Muscle of back (tissue), 11 donors: Measurements from ENCODE around the gene FANCL. TPM values are rescaled to one million over a fixed set of nuclear protein-coding genes. Genes with fewer than 3 reads are reported as not detected.
"Not testable (repeated sequence)": the region's sequence is repeated elsewhere in the genome, so short reads cannot be mapped to it uniquely, and the experiment has no call there.

Experiments used
- DNase-seq, 3 donors: peaks; one replicate each; pipeline versions ENCODE4 v3.0.0 to v3.0.0-alpha.2; 2013
- polyA plus RNA-seq, 10 donors: library from polyadenylated mRNA; unstranded; fragments of 120-200 nt; gene quantifications; one replicate each; pipeline ENCODE4 v1.2.1, GENCODE V29; 2013; ENCODE audit not compliant: insufficient read length in 10 of 10

Gene FANCL
- polyA plus RNA-seq, 10 donors = 18.7 to 34.3 (median 26.5) TPM

DNA sequence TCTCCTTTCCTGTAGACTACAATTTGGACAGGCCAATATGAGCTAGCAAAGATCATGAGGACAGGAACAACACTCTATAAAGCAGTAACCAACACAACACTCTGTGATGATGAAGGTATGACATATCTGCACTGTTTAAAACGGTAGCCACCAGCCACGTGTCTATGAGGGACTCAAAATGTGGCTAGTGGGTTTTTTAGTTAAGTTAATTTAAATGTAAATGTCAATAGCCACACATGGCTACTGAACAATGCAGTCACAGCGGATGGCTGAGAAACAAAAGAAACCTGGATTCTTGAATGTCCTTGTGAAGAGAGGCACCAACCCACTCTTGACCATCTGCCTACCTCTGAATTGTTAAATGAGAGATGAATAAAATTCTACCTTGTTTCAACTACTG is 33.9 kb downstream of the FANCL start:
- no peak for DNase-seq

DNA sequence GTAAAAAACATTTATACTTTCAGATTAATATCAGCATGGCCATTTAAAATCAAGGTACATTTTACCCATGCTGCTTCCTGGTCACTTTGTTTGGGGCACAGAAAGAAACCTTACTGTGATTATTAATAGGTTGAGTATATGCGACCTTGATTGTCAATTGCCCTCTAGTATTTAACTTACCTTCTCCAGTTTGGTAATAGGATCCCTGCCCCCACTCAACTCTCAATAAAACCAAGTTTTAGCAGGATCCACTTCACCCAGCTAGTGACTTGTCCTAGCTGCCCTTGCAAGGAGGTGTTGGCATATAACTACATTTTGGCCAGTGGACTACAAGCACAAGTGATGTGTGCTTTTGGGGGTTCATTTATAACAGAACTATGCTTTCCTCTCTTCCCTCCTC is 34.3 kb downstream of the FANCL start:
- no peak for DNase-seq

DNA sequence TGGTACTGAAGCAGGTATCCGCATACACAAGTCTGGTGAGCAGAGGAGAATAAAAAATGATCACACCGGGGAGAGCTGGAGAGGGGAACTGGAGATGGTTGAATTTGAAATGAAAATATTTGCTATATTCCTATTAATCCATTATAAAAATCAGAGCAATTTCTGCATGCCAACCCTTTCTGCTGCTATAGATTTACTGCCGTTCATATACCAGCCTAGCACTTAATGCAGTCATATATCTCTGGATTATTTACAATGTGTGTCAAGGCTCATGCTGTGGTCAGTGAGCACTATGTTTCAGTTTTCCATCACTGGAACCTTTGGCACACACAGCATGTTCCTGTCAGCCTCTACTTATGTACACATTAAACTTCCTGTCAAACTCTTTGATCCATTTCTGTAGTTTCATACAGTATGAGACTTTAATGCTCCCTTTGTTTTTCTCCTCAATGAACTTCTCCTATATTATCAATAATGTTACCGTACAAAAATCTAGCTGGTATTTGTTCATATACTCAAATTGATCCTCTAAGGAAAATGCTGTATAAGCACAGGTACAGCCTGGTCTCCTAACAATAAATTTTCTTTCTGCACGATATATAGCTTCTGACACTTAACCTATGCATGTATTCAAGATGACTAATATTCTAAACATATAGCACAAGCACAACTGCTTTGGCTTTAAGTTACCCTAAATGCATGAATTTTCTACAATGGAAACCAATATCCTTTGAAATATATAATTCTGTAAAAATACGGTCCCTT is 36.7 kb downstream of the FANCL start:
- DNase-seq = no peak

DNA sequence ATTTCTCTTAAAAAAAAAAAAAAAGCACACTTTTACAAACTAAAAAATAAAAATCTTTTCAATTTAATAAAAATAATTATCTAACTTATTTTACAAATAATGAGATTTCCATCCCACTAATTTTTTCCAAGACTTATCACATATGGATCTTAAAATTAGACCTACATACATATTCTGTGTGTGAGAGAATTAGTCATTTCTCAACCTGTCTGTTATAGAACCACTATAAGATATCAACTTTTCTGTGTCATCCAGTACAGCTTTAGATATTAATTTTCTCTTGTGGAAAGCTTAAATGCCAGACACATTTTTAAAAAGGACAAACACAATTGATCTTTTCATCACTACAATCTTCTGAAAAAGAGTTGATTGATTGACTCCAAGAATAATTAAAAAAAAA is 38.1 kb downstream of the FANCL start:
- DNase-seq = no peak

DNA sequence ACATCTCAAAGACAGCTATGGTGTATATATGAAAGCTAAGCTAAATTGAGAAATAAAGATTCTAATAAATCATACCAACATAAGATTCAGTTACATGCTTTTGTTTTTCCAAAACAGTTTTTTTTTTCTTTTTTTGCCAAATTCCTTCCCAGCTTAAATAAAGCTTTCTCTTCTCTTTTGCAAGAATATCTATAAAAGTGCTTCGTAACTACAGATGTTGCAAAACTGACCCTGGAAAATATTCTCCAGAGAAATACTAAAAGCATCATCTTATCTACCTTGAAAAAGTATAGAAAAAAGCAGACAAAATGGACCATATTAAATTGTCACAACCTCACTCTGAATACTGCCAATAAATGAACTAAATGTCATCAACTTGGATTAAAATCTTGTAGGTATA is 38.7 kb downstream of the FANCL start:
- DNase-seq = no peak

DNA sequence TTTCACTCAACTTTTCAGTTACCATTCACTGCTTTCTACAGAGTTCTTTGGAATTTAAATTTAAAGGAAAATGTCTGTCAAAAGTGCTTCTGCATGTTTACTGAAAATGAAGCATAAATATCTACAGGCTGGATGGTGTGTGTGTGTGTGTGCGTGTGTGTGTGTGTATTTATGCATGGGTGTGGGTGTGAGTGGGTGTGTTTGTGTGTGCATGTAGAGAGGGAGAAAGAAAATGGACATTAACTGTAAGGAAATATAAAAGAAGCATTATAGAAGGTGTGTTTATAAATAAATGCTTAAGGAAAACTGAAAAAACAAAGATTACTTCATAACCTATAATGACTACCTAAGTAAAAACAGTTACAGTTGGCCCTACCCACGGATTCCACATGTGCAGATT is 43.2 kb downstream of the FANCL start:
- DNase-seq = no peak

DNA sequence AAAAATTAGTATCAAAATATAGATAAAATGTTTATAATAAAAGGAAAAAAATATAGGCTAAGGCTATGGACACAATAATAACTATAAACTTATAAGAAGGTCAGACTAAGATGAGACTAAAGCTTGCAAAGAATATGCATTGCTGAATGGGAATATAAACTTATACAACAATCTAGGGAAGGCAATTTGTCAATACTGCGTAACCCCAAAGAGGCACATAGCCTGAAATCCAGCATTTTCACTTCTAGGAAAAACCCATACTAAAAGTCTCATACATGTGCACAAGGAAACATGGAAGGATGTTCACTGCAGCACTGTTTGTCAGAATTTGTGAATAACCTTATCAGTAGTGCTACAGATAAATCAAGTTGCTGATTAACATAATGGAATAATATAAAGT is 45.5 kb downstream of the FANCL start:
- no peak for DNase-seq

DNA sequence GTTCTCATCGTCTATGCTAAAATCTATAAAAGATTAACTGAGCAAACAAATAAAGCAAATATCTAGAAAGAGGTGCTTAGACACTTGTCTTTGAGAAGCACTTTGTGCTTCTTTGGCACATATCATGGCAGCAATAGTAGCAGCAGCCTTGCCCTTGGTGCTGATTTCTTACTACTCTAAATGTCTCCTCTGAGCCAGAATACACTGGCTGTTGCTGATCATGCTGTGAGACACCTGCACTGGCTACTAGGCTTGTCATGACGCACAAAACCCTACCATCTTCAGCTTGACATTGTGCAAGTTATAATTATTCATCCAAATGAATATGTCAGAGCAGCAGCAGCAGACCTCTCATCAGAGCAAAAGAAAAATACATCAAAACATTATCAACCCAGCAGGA is 46.7 kb downstream of the FANCL start:
- DNase-seq = no peak

DNA sequence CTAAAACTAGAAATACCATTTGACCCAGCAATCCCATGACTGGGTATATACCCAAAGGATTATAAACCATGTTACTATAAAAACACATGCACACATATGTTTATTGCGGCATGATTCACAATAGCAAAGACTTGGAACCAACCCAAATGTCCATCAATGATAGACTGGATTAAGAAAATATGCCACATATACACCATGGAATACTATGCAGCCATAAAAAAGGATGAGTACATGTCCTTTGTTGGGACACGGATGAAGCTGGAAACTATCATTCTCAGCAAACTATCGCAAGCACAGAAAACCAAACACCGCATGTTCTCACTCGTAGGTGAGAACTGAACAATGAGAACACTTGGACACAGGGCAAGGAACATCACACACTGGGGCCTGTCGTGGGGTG is 54.1 kb downstream of the FANCL start:
- not testable (repeated sequence) for DNase-seq

DNA sequence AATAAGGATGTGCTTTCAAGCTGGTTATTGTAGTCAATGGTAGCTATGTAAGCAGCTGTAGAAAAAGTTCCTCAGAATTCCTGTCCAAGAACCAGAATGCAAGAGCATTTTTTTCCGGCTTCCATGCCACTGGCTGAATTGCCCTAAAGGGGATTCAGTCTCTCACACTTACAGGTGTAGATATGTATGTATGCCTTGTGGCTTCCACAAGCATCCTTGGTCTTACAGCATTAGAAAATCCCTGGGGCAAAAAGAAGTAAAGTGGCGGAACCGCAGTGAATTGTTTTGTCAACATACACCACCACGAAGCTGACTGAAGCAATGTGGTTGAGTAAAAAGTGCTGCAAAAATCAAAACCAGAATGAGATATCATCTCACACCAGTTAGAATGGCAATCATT is 54.6 kb downstream of the FANCL start:
- DNase-seq = no peak

DNA sequence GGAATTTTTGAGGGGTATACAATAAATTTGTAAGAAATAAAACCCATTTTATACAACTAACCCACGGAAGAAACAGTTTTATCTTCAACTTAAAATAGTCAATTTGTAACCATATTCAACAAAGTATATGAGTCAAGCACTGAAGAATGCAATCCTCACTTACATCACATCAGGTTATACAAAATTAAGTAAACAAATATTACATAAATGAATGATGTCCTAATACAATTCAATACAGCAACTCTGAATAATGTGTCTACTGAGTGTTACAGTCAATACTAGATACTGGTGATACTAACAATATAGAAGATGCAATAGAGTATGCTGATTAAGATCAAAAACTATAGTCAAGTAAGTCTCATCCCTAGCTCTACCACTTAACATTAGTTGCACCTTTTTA is 58.6 kb downstream of the FANCL start:
- DNase-seq = no peak

DNA sequence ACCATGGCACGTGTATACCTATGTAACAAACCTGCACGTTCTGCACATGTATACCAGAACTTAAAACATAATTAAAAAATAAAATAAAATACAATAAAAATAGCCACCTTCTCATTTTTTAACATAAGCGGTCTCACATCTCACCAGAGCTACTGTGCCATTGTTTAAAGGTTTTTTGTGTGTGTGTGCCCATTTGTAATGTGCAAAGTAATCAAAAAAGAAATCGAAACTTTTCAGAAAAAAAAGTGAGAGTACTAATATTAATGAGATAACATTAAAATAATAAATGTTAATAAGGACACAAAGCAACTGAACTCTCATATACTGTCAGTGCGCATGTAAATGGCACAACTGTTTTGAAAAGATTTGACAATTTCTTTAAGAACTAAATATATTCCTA is 60.5 kb downstream of the FANCL start:
- DNase-seq = no peak

DNA sequence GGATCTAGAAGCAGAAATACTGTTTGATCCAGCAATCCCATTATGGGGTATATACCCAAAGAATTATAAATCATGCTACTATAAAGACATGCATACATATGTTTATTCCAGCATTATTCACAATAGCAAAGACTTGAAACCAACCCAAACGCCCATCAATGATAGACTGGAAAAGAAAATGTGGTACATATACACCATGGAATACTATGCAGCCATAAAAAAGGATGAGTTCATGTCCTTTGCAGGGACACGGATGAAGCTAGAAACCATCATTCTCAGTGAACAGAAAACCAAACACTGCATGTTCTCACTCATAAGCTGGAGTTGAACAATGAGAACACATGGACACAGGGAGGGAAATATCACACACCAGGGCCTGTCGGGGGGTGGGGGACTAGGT is 61.0 kb downstream of the FANCL start:
- not testable (repeated sequence) for DNase-seq

DNA sequence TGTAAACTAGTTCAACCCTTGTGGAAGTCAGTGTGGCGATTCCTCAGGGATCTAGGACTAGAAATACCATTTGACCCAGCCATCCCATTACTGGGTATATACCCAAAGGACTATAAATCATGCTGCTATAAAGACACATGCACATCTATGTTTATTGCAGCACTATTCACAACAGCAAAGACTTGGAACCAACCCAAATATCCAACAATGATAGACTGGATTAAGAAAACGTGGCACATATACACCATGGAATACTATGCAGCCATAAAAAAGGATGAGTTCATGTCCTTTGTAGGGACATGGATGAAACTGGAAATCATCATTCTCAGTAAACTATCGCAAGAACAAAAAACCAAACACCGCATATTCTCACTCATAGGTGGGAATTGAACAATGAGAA is 63.9 kb downstream of the FANCL start:
- not testable (repeated sequence) for DNase-seq

DNA sequence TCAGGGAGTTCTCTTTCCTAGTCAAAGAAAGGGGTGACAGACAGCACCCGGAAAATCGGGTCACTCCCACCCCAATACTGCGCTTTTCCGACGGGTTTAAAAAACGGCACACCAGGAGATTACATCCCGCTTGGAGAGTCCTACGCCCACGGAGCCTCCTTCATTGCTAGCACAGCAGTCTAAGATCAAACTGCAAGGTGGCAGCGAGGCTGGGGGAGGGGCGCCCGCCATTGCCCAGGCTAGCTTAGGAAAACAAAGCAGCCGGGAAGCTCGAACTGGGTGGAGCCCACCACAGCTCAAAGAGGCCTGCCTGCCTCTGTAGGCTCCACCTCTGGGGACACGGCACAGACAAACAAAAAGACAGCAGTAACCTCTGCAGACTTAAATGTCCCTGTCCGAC is 69.3 kb downstream of the FANCL start:
- not testable (repeated sequence) for DNase-seq

DNA sequence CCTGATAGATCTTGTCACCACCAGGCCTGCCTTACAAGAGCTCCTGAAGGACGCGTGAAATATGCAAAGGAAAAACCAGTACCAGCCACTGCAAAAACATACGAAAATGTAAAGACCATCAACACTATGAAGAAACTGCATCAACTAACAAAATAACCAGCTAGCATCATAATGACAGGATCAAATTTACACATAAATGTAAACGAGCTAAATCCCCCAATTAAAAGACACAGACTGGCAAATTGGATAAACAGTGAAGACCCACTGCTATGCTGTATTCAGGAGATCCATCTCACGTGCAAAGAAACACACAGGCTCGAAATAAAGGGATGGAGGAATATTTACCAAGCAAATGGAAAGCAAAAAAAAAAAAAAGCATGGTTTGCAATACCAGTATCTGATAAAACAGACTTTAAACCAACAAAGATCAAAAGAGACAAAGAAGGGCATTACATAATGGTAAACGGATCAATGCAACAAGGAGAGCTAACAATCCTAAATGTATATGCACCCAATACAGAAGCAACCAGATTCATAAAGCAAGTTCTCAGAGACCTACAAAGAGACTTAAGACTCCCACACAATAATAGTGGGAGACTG is 70.7 kb downstream of the FANCL start:
- DNase-seq = not testable (repeated sequence)

DNA sequence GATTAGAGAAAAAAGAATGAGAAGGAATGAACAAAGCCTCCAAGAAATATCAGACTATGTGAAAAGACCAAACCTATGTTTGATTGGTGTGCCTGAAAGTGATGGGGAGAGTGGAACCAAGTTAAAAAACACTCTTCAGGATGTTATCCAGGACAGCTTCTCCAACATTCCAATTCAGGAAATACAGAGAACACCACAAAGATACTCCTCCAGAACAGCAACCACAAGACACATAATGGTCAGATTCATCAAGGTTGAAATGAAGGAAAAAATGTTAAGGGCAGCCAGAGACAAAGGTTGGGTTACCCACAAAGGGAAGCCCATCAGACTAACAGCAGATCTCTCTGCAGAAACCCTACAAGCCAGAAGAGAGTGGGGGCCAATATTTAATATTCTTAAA is 71.3 kb downstream of the FANCL start:
- DNase-seq = not testable (repeated sequence)

DNA sequence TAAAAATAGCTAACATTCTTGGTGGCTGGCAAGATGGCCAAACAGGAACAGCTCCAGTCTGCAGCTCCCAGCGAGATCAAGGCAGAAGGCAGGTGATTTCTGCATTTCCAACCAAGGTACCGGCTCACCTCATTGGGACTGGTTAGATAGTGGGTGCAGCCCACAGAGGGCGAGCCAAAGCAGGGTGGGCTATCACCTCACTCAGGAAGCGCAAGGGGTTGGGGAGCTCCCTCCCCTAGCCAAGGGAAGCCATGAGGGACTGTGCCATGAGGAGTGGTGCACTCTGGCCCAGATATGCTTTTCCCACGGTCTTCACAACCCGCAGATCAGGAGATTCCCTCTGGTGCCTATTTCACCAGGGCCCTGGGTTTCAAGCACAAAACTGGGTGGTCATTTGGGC is 73.0 kb downstream of the FANCL start:
- not testable (repeated sequence) for DNase-seq

DNA sequence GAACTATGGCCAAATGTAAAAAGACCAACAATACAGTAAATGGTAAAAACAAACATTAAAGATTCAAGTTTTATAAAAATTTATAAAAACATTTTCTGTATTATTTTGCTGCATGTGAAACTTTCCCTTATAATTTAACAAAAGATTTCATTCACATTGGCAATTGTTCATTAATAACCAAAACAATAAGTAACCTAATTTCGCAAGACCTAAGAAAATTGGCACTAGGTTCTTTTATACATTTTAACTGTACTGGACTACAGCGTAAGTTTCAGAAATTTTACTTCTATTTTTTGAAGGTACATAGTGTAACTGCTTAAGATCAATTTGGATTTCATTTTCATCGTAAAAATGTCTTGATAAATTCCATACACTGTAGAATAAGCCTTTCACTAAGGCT is 77.2 kb downstream of the FANCL start:
- no peak for DNase-seq

DNA sequence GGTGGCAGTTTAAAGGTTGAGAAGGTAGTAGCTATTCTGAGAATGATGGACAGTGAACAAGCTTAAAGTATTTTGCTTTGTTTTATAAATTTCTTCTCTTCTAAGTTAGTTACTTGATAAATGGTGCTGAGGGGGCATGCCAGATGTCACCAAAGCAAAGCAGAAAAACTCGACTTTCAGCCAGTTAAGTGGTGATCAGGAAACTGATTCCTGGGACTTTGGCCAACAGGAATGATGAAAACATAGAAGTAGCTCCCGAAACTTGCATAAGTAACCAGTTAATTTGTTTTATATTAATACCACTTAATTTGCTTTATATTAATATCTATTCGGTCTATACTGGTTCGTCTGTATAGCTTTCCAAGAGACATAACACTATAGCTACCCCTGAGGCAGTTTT is 82.6 kb downstream of the FANCL start:
- no peak for DNase-seq

DNA sequence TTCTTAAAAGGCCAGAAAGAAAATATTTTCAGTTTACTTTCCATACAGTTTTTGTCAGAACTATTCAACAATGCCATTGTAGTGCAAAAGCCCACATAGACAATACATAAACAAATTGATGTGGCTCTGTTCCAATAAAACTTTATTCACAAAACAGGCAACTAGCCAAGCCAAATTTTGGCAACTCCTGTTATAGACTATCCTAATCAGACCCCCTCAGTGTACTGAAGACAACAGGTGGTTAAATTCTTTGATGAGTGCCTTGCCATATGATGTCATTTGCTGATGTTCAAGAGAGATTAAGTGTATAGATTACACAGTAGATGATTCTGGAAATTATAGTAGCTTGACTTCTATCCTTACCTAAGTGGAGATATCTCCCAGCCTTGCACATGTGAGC is 83.4 kb downstream of the FANCL start:
- no peak for DNase-seq

DNA sequence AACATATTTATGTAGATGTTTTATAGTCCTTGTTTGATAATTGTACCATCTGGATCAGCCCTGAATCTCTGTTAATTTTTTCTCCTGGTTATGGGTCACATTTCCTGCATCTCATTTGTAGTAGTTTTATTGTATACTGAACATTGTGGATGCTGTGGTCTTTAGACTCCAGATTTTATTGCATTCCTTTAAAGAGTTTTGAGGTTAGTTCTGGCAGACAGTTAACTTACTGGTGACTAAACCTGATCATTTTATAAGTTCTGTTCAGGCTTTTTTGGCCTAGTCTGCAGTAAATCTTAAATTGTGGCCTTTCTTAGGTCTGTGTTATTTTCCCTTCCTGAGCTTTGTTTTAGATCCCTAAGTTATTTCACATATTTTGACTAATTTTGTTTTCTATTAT is 84.3 kb downstream of the FANCL start:
- peak in 1 of 3 donors; percentile 34 for DNase-seq

DNA sequence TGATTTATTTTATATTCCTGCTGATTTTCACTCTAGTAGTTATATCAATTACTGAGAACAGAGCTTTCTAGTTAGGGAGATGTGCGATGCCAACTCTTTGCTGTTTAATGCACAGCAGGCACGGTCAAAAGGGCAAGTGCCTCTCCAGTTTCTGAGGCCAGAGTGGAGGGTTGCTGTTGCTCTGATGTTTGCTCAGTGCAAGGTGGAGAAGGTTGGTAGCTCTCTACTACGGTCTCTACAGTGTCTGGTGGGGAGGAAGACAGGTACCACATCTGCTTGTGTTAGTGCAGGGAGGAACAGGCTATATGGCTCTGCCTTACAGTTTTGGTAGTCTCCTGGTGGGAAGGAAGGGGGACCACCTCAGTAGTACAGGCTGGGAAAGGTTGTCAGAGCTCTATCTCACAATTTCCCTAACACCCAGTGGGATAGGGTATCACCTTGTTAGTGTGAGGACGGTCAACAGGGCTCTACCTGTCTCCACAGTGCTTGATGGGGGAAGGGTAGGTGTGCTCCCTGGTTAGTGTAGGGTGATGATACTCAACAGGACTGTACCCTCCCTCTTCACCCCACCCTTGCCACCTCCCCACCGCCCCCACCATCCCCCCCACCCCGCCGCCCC is 85.9 kb downstream of the FANCL start:
- no peak for DNase-seq
